H1 (cell line): ENCODE data around the gene STK32C. TPM values are rescaled to one million over a fixed set of nuclear protein-coding genes. Genes with fewer than 3 reads are reported as not detected.

Experiments
- CTCF ChIA-PET: fragments of 300-600 bp; sonication (Branson Sonifier 250); formaldehyde crosslinking; loops from one replicate; lab custom pipeline; 2021; ENCODE audit not compliant: partially characterized antibody; lab: Charles Lee
- POLR2A ChIA-PET: fragments of 300-600 bp; sonication (Branson Sonifier 250); formaldehyde crosslinking; loops from one replicate; lab custom pipeline; 2021; ENCODE audit warnings: inconsistent platforms; ENCODE audit not compliant: partially characterized antibody; lab: Charles Lee
- DNase-seq, 2 experiments: peaks; one replicate each; pipeline versions ENCODE4 v3.0.0 to v3.0.0-alpha.2; 2010 to 2022; ENCODE audit warnings: low spot score in 2 of 2, low read depth in 1 of 2, mixed read lengths in 1 of 2
- FAIRE-seq: peaks from 2 replicates; lab custom pipeline; 2011; peaks lifted over from hg19 to GRCh38; lab: Jason Lieb, UNC
- H2AFZ ChIP-seq: 2 replicates; pipeline ENCODE4 v1.8.1; 2012; ENCODE audit warnings: low read length, inconsistent platforms
- H2AK5ac ChIP-seq: 2 replicates; pipeline ENCODE4 v1.6.1; 2013; ENCODE audit warnings: low read depth, low read length
- H2BK120ac ChIP-seq: replicated peaks from 2 replicates; pipeline ENCODE3; 2013; ENCODE audit warnings: low read depth, low read length, inconsistent platforms
- H2BK12ac ChIP-seq: 2 replicates; pipeline ENCODE4 v1.6.1; 2013; ENCODE audit warnings: low read depth, low read length
- H2BK15ac ChIP-seq: 2 replicates; pipeline ENCODE4 v1.6.1; 2013; ENCODE audit warnings: low read length
- H2BK20ac ChIP-seq: 2 replicates; pipeline ENCODE4 v1.6.1; 2013; ENCODE audit warnings: low read length
- H2BK5ac ChIP-seq: 2 replicates; pipeline ENCODE4 v1.6.1; 2013; ENCODE audit warnings: low read depth, low read length
- H3K14ac ChIP-seq: 2 replicates; pipeline ENCODE4 v1.6.1; 2013; ENCODE audit warnings: inconsistent platforms; ENCODE audit not compliant: insufficient read length
- H3K18ac ChIP-seq: 2 replicates; pipeline ENCODE4 v1.6.1; 2013; ENCODE audit warnings: low read length; ENCODE audit errors: extremely low read depth
- H3K23ac ChIP-seq: 2 replicates; pipeline ENCODE4 v1.6.1; 2013; ENCODE audit warnings: inconsistent platforms; ENCODE audit not compliant: insufficient read length
- H3K23me2 ChIP-seq: 2 replicates; pipeline ENCODE4 v1.6.1; 2013; ENCODE audit warnings: low read depth, low read length
- H3K27ac ChIP-seq: 2 replicates; pipeline ENCODE4 v1.6.1; 2011; ENCODE audit warnings: low read depth, low read length, inconsistent platforms
- H3K27me3 ChIP-seq, 4 experiments: replicated peaks in 1 of 4; 1 replicate in 1 of 4; 2 replicates in 3 of 4; pipeline versions ENCODE4 v1.6.1 to v1.8.1; 2011 to 2013; ENCODE audit warnings: low read length in 3 of 4, mild to moderate bottlenecking in 3 of 4, inconsistent platforms in 2 of 4, mixed read lengths in 2 of 4, moderate library complexity in 1 of 4; ENCODE audit not compliant: control insufficient read depth in 3 of 4, insufficient read depth in 3 of 4; ENCODE audit errors: extremely low read depth in 1 of 4
- H3K36me3 ChIP-seq, 4 experiments: 2 replicates each; pipeline versions ENCODE4 v1.6.1 to v1.8.1; 2011 to 2013; ENCODE audit warnings: mild to moderate bottlenecking in 4 of 4, low read length in 3 of 4, moderate library complexity in 2 of 4, control low read depth in 1 of 4, inconsistent platforms in 1 of 4; ENCODE audit not compliant: insufficient read depth in 4 of 4, control insufficient read depth in 2 of 4
- H3K4ac ChIP-seq: replicated peaks from 2 replicates; pipeline ENCODE3; 2013; ENCODE audit warnings: low read length, low read depth, mixed read lengths, inconsistent platforms; ENCODE audit not compliant: insufficient read length
- H3K4me1 ChIP-seq, 4 experiments: replicated peaks in 1 of 4; 1 replicate in 1 of 4; 2 replicates in 3 of 4; pipeline versions ENCODE4 v1.6.1 to v1.8.1; 2011 to 2013; ENCODE audit warnings: low read length in 3 of 4, inconsistent platforms in 2 of 4, mixed read lengths in 1 of 4; ENCODE audit not compliant: insufficient read depth in 4 of 4, control insufficient read depth in 3 of 4
- H3K4me2 ChIP-seq, 2 experiments: 2 replicates each; pipeline versions ENCODE4 v1.6.1 to v1.8.1; 2011 to 2013; ENCODE audit warnings: low read depth in 2 of 2, low read length in 2 of 2, control low read depth in 1 of 2, inconsistent platforms in 1 of 2, mild to moderate bottlenecking in 1 of 2; ENCODE audit not compliant: insufficient read depth in 1 of 2
- H3K4me3 ChIP-seq, 4 experiments: fragments of 200-600, 300-600 bp in 1 of 4; sonication (generic), shearing (Covaris generic), sonication (Bioruptor Twin) in 1 of 4; 2 replicates each; pipeline versions ENCODE4 v1.5.1 to v1.8.1; 2011 to 2016; ENCODE audit warnings: low read length in 4 of 4, low read depth in 3 of 4, control low read depth in 2 of 4, inconsistent platforms in 2 of 4, mild to moderate bottlenecking in 2 of 4, mixed read lengths in 1 of 4, moderate library complexity in 1 of 4; ENCODE audit not compliant: insufficient read depth in 2 of 4; ENCODE audit errors: extremely low read depth in 1 of 4
- H3K56ac ChIP-seq: replicated peaks from 2 replicates; pipeline ENCODE3; 2013; ENCODE audit warnings: low read depth, mild to moderate bottlenecking, mixed read lengths, low read length, inconsistent platforms; ENCODE audit not compliant: insufficient read length
- H3K79me1 ChIP-seq: 2 replicates; pipeline ENCODE4 v1.6.1; 2013; ENCODE audit warnings: low read depth, low read length, control low read depth
- H3K79me2 ChIP-seq, 2 experiments: 2 replicates each; pipeline versions ENCODE4 v1.6.1 to v1.8.1; 2012 to 2013; ENCODE audit warnings: low read length in 2 of 2, mild to moderate bottlenecking in 2 of 2, inconsistent platforms in 1 of 2; ENCODE audit not compliant: insufficient read depth in 2 of 2, control insufficient read depth in 1 of 2
- H3K9ac ChIP-seq, 4 experiments: replicated peaks in 1 of 4; 1 replicate in 1 of 4; 2 replicates in 3 of 4; pipeline versions ENCODE4 v1.6.1 to v1.8.1; 2011 to 2013; ENCODE audit warnings: low read depth in 3 of 4, low read length in 3 of 4, control low read depth in 2 of 4, mild to moderate bottlenecking in 2 of 4, moderate library complexity in 2 of 4, inconsistent platforms in 1 of 4; ENCODE audit errors: extremely low read depth in 1 of 4
- H3K9me3 ChIP-seq, 2 experiments: 2 replicates each; pipeline versions ENCODE4 v1.6.1 to v1.8.1; 2012 to 2013; ENCODE audit warnings: mild to moderate bottlenecking in 2 of 2, moderate library complexity in 2 of 2, control low read depth in 1 of 2, inconsistent platforms in 1 of 2, low read depth in 1 of 2, low read length in 1 of 2, mixed read lengths in 1 of 2; ENCODE audit not compliant: insufficient read depth in 2 of 2
- H4K20me1 ChIP-seq, 2 experiments: replicated peaks in 1 of 2; 2 replicates each; pipeline versions ENCODE3 to v1.8.1; 2011 to 2013; ENCODE audit warnings: inconsistent platforms in 2 of 2, low read length in 2 of 2, mild to moderate bottlenecking in 1 of 2; ENCODE audit not compliant: insufficient read depth in 2 of 2, control insufficient read depth in 1 of 2
- H4K5ac ChIP-seq: 2 replicates; pipeline ENCODE4 v1.6.1; 2013; ENCODE audit warnings: low read length, low read depth, mixed read lengths, inconsistent platforms; ENCODE audit not compliant: insufficient read length
- H4K8ac ChIP-seq: 2 replicates; pipeline ENCODE4 v1.8.0; 2013; ENCODE audit warnings: mild to moderate bottlenecking, moderate library complexity, low read length, inconsistent platforms; ENCODE audit not compliant: insufficient read depth; ENCODE audit errors: extremely low read depth
- H4K91ac ChIP-seq: replicated peaks from 2 replicates; pipeline ENCODE3; 2013; ENCODE audit warnings: low read length, mixed read lengths, inconsistent platforms; ENCODE audit not compliant: insufficient read length
- BCL11A ChIP-seq, 2 experiments: IDR thresholded peaks; one replicate each; pipeline ENCODE4 v1.6.1; 2011; ENCODE audit warnings: low read depth in 2 of 2, low read length in 2 of 2, mild to moderate bottlenecking in 2 of 2
- CHD1 ChIP-seq: IDR thresholded peaks from 2 replicates; pipeline ENCODE4 v1.6.1; 2012; ENCODE audit warnings: low read depth, low read length, improper control_type of control experiment
- WGBS, 2 experiments: shearing (Covaris generic) in 1 of 2; methylation state at CpG; one replicate each; pipeline versions ENCODE4 v1.1.6 to v1.1.7; 2013 to 2015; ENCODE audit warnings: low lambda C conversion rate in 2 of 2, mixed read lengths in 2 of 2, inconsistent platforms in 1 of 2, low coverage in 1 of 2, missing lambda C conversion rate in 1 of 2; ENCODE audit not compliant: insufficient replicate concordance in 2 of 2, insufficient coverage in 1 of 2, insufficient read length in 1 of 2; ENCODE audit errors: extremely low coverage in 1 of 2, missing lambda C conversion rate in 1 of 2; 5-methylcytosine and 5-hydroxymethylcytosine counted together
- polyA plus RNA-seq, 7 experiments: library from polyadenylated mRNA; depleted of rRNA in 3 of 7; stranded (reverse) in 5 of 7; unstranded in 2 of 7; fragments of >200 nt in 5 of 7; fragments of 200-250 nt in 2 of 7; gene quantifications; 1 replicate in 5 of 7; 2 replicates in 1 of 7; 4 replicates in 1 of 7; pipeline versions ENCODE4 v1.2.1 to v1.2.3, GENCODE V29; 2011 to 2013; ENCODE audit warnings: missing spikeins in 2 of 7, mixed read lengths in 2 of 7
- total RNA-seq: library from RNA; stranded (reverse); fragmentation: NEBNext Ultra II Directional; extraction: Animal tissue kit (Norgen Biotek cat#: 25700); gene quantifications from 2 replicates; pipeline ENCODE4 v1.2.1, GENCODE V29; 2021

STK32C gene
- total and polyA plus RNA-seq, 2 of the 8 experiments (the other 6 are each of a cell fraction or from before 2014, with no cell fraction given): 10.6 to 15.6 TPM

DNA sequence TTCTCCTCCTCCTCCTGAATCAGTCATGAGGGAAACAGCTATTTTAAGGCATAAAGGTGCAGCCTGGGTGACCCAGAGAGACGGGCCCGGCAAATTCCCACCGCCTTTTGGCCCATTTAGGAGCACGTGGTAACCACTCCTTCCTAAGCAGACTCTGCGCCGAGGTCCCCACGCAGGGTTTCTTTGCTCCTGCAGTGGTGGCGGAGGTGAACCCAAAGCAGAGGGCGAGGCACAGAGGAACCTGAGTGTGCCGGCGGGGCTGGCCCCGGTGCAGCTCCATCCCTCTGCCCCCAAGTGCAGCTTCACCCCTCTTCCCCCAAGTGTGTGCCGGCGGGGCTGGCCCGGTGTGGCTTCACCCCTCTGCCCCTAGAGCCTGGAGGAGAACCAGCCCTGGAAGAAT lies 70.4 kb downstream of the STK32C start:
- Histone ChIP-seq H3K4me3 (no peak overlapping the region), H2BK5ac (no peak overlapping the region)
- CTCF ChIA-PET: interaction anchor here (0.9 to 1.9 kb wide), 9 partner anchors 8 to 124 kb away, joined by 3 to 5 read pairs (median 3); no protein-coding TSS in a partner anchor
- TF ChIP-seq BCL11A (IDR thresholded peaks at IDR 0.05; ENCODE audit: low read depth in 2 of 2, low read length in 2 of 2) (no peak), CHD1 (no peak)
- TF ChIP-seq, all 59 proteins: peak for 0
- Histone ChIP-seq H3K14ac (no peak overlapping the region), H3K79me2 (no peaks in the 10 kb centered on the region), H2BK120ac (no peak overlapping the region), H3K56ac (no peak overlapping the region), H2BK20ac (no peak overlapping the region), H3K4ac (no peak overlapping the region), H3K9me3 (no peaks in the 10 kb centered on the region), H4K8ac (no peak overlapping the region), H3K27ac (no peak overlapping the region), H3K18ac (no peak overlapping the region), H4K5ac (no peak overlapping the region), H3K27me3 (no peaks in the 10 kb centered on the region; a peak in 1 of 7 replicates), H3K4me2 (no peak overlapping the region), H3K9ac (no peak overlapping the region), H2BK15ac (no peak overlapping the region), H4K91ac (no peak overlapping the region), H3K23me2 (no peaks in the 10 kb centered on the region), H3K4me1 (no peaks in the 10 kb centered on the region; a peak in 1 of 7 replicates), H3K36me3 (no peaks in the 10 kb centered on the region), H3K79me1 (no peaks in the 10 kb centered on the region), H2AFZ (no peak overlapping the region), H2AK5ac (no peak overlapping the region), H3K23ac (no peak overlapping the region), H4K20me1 (peaks cover 0 to 4% of the 10 kb centered on the region in 2 experiments), H2BK12ac (no peak overlapping the region)
- DNase-seq: no peak
- no peak for FAIRE-seq
- 92% methylated on average over 14 of the region's 15 CpGs; no CpG with 5 or more reads in 1 of the 2 experiments for WGBS, 2 experiments
- POLR2A ChIA-PET: no interaction called here
